HT-29 (cell line): Measurements from ENCODE around the gene SERPINA9. TPM values are rescaled to one million over a fixed set of nuclear protein-coding genes. Genes with fewer than 3 reads are reported as not detected.
"Not testable (repeated sequence)": the region's sequence is repeated elsewhere in the genome, so short reads cannot be mapped to it uniquely, and the experiment has no call there.

Experiments
- DNase-seq: peaks from one replicate; pipeline ENCODE4 v3.0.0-alpha.2; 2015; ENCODE audit warnings: low spot score
- total RNA-seq: library from RNA; depleted of rRNA; stranded (reverse); fragments of >200 nt; shearing (Covaris generic); gene quantifications from 2 replicates; pipeline ENCODE4 v1.2.3, GENCODE V29; 2014

Gene SERPINA9
- total RNA-seq, 1 experiment from 2014 or later = not detected

DNA sequence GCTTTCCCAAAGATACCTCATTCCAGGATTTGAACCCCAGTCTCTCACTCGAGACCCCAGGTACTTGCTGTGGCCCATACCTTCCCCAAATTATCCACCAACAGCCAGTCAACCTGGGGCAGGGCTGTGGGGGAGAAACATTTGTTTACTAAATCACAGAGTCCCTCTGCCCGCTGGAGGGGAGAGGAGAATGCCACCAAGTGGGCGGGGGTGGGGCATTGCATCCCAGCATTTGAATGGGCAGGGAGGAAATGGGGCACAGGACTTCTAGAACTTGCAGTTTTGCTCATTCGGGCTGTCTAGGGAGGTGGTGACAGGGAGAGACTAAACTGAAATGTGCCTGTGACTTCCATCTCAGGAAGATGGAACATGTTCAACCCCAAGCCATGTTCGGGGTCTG is 10.9 kb upstream of the SERPINA9 start:
- DNase-seq = no peak

GRCh38 chr14:94485944-94486841 is 10.2 kb upstream of the SERPINA9 start:
- DNase-seq = peak; percentile 43

DNA sequence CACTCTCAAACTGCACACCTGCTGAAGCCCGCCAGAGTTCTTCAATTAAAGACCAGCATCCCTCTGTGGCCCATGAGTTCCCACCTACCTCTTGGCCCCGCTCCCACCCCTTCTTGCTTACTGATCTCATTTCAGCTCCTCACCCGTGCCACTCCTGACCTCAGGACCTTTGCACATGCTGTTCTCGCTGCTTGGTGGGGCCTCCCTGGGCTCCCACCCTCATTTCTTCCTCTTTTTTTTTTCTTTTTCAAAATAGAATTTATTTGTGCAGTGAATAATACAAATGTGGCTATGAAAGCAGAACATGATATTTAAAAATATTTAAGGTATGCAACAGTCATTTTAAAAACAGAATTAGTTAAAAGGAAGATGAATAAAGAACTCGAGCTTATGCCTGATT is 8.5 kb upstream of the SERPINA9 start:
- no peak for DNase-seq

- no peak for DNase-seq
These were observed 7.8 kb upstream of the SERPINA9 start for GRCh38 chr14:94483729-94484275.

- DNase-seq = no peak
These were observed 7.1 kb upstream of the SERPINA9 start for GRCh38 chr14:94483071-94483451.

DNA sequence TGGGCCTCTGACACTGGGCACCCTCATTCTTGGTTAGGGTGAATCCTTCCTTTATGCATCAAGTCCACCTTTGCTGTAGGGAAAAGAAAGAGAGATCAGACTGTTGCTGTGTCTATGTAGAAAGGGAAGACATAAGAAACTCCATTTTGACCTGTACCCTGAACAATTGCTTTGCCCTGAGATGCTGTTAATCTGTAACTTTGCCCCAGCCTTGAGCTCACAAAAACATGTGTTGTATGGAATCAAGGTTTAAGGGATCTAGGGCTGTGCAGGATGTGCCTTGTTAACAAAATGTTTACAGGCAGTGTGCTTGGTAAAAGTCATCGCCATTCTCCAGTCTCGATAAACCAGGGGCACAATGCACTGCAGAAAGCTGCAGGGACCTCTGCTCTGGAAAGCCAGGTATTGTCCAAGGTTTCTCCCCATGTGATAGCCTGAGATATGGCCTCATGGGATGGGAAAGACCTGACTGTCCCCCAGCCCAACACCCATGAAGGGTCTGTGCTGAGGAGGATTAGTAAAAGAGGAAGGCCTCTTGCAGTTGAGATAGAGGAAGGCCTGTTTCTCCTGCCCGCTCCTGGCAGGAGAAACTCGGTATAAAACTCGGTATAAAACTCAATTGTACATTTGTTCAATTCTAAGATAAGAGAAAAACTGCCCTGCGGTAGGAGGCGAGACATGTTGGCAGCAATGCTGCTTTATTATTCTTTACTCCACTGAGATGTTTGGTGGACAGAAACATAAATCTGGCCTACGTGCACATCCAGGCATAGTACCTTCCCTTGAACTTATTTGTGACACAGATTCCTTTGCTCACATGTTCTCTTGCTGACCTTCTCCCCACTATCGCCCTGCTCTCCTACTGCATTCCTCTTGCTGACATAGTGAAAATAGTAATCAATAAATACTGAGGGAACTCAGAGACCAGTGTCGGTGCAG is 6.4 kb upstream of the SERPINA9 start:
- not testable (repeated sequence) for DNase-seq

- DNase-seq = no peak
These were observed 5.6 kb upstream of the SERPINA9 start for GRCh38 chr14:94481468-94482131.

GRCh38 chr14:94480809-94481208 is 4.8 kb upstream of the SERPINA9 start:
- no peak for DNase-seq

DNA sequence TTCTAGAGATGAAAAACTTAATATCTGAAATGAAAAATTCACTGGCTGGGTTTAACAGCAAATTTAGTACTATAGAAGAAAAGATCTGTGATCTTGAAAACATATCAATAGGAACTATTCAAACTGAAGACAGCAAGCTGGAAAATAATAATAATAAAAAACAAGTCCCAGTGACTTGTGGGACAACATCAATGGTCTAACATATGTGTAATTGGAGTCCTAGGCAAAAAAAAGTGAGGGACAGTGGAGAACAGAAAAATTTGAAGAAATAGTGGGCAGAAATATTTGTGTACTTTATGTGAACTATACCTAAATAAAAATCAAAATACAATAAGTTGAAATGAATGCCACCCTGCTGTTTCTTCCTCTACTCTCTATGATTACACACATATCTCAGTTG is 2.4 kb upstream of the SERPINA9 start:
- DNase-seq = no peak

DNA sequence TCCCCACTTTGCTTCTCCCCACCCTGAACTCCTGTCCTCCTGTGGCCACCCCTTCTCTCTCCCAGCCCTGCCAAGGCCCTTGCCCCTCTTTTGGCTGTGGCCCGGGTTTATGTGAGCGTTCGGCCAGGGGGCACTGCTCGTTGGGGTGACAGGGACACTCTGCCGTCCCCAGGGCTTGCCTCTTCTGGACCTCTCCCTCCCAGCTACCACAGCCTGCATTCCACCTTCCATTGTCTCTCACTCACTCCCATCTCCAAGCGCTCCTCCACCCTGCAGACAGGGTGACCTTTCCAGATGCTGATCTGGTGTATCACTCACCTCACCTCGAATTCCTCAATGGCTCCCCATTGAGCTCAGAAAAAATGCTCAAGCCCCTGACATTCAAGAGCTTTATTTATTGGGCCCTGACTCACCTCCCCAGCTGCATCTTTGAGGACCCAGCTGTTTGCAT is 1.4 kb downstream of the SERPINA9 start:
- DNase-seq = no peak

DNA sequence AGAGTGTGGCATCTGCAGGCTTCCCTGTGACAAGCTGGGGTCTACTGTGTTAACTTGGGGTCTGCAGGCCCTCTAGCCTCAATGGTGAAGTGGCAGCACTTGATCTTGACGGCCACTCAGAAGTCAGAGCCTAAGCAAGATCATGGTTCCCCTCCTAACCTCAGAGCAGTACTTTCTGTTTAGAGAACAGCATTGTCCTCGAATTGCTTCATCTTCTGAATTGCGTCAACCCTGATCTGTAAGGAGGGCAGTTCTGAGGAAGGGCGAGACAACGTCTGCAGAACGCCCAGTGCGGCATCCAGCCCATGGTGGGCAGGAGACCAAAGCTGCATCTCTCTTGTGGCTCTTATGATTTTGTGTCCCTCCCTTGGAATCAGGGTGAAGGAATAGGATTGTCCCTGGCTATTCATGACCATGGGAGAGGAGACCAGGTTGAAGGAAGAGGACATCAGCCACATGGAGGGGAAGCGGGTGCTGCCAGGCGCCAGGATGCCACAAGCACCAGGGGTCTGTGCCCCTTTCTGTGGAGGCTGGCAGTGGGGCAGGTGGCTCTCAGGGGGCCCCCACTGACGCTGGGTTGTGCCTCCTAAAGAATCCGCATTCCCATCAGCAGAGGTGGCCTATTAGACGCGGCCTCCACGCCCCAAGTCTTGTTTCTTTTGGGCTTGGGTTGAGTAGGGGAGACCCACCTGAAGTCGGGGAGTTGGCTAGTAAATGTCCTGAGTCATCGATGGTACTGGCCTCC is 2.2 kb downstream of the SERPINA9 start:
- no peak for DNase-seq

- no peak for DNase-seq
These were observed 3.2 kb downstream of the SERPINA9 start for GRCh38 chr14:94472842-94473241.

DNA sequence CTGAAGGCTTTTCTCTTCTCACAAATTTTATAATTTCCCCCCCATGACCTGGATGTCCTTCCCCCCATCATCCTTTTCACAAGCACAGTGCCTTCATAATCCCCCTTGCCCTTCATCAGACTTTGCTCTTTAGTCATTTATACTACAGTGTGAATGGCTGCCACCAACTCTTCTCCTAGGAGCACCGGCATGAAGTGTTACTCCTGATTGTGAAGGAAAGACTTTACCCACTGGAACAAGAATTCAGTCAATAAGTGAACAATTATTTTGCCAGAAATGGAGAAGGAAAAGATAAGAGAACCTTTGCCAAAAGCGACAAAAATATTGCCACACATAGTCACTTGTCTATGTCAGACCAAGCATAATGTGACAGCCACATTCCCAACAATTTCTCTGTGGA is 5.0 kb downstream of the SERPINA9 start:
- DNase-seq = no peak

- no peak for DNase-seq
These were observed 5.7 kb downstream of the SERPINA9 start for GRCh38 chr14:94470311-94470710.

- DNase-seq = no peak
These were observed 6.7 kb downstream of the SERPINA9 start for GRCh38 chr14:94469261-94469660.

GRCh38 chr14:94467728-94468520 is 8.1 kb downstream of the SERPINA9 start:
- DNase-seq = no peak

GRCh38 chr14:94466706-94467370 is 9.2 kb downstream of the SERPINA9 start:
- DNase-seq = no peak

DNA sequence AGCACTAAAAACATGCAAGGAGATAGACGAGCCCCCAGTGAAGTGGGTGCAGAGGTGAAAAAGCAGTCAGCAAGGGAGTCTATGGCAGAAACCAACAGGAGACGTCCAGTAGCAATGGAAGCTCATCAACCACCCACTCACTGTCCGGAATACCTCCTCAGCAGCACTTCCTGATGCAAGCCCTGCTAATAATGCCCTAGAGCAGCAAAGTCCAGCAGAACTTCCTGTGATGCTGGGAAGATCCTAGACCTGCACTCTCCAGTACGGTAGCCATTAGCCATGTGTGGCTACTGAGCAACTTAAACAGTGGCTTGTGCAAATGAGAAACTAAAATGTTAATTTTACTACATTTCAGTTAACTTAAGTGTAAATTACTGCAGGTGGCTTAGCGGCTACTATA is 11.0 kb downstream of the SERPINA9 start:
- DNase-seq = no peak

GRCh38 chr14:94464290-94464689 is 11.7 kb downstream of the SERPINA9 start:
- DNase-seq = no peak
